Ascending aorta (tissue), 2 donors: Measurements from ENCODE around the gene NFE2L1. TPM values are rescaled to one million over a fixed set of nuclear protein-coding genes. Genes with fewer than 3 reads are reported as not detected.
"Not testable (repeated sequence)": the region's sequence is repeated elsewhere in the genome, so short reads cannot be mapped to it uniquely, and the experiment has no call there.

ENCODE experiments used
- DNase-seq, 2 donors: peaks; one replicate each; pipeline ENCODE4 v3.0.0-alpha.2; 2019; ENCODE audit warnings: low spot score in 2 of 2
- H3K27ac ChIP-seq, 2 donors: fragments of 200-600 bp; sonication (generic); one replicate each; pipeline ENCODE4 v1.5.1; 2016 to 2017; ENCODE audit warnings: mild to moderate bottlenecking in 1 of 2
- H3K27me3 ChIP-seq: fragments of 200-600 bp; sonication (generic); one replicate; pipeline ENCODE4 v1.5.1; 2017
- H3K36me3 ChIP-seq, 2 donors: fragments of 200-600 bp; sonication (generic); one replicate each; pipeline ENCODE4 v1.5.1; 2016
- H3K4me1 ChIP-seq, 2 donors: fragments of 200-600 bp; sonication (generic); one replicate each; pipeline ENCODE4 v1.5.1; 2016 to 2017; ENCODE audit warnings: mild to moderate bottlenecking in 1 of 2
- H3K4me3 ChIP-seq, 2 donors: fragments of 200-600 bp; sonication (generic); one replicate each; pipeline ENCODE4 v1.5.1; 2016 to 2017; ENCODE audit warnings: mild to moderate bottlenecking in 1 of 2
- H3K9me3 ChIP-seq, 2 donors: fragments of 200-600 bp; sonication (generic); one replicate each; pipeline ENCODE4 v1.5.1; 2016
- intact Hi-C: fragments of 100-400 bp; cut with DNase I; formaldehyde crosslinking; loops from one replicate; pipeline ENCODE4 v1.15.1; 2023
- total RNA-seq: library from RNA; depleted of rRNA; stranded (reverse); fragments of >200 nt; gene quantifications from one replicate; pipeline ENCODE4 v1.1.0, GENCODE V29; 2016
- TF ChIP-seq, protein P1 (sequence below), 3 experiments: fragments of 200-600 bp in 2 of 3; fragments of 450-650 bp in 1 of 3; sonication (generic) in 2 of 3; IDR thresholded peaks; one replicate each; pipeline ENCODE4 v1.5.1; 2016 to 2019; ENCODE audit warnings: antibody characterized with exemption in 3 of 3, mild to moderate bottlenecking in 1 of 3, moderate library complexity in 1 of 3

NFE2L1 gene
- total RNA-seq, 1 donor from 2014 or later, result 114 TPM

DNA sequence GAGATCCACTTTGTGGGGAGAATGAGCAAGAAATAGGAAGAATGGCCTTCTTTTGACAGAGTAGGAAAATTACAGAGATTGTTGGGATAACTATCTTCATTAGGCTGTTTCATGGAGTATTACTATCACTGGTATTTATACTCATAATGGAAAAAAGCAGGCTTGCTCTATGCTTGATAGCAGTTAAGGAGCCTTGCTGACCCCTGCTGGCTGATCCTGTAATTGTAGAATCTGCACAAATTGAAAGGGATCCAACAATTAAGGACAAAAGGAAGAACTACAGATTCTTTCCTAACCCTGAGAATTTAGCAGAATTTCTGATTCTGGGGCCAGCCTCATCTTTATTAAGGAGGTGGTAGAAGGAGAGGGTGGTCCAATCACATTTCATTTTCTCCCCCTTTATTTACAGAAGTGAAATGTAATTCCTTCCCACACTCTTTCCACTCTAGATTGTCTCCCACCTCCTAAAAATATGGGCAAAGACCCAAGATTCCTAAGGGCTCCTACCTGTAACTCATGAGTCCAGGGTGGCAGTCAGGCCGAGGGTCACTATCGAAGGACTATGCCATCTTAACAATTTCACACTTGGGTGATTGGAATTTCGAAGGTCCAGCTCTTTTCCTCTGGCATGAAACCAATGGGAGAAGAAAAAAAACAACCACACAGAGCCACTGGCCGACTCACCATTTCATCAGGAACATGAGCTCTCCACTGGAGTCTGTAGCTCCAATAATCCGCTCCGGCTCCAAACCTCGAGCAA, 26.3 kb downstream of the NFE2L1 start:
- peak in 1 of 2 donors; percentile 92 for DNase-seq
- intact Hi-C loops, result loop anchor here (1.0 to 2.0 kb wide), 4 partner anchors 24 to 56 kb away; partner anchors contain the start of gene COPZ2
- H3K9me3 ChIP-seq, result no peaks in the 10 kb centered on the region
- peak overlapping the region in 1 of 2 donors; percentile 34 for H3K27ac ChIP-seq
- H3K4me1 ChIP-seq, result no peaks in the 10 kb centered on the region
- TF ChIP-seq, protein P1, sequence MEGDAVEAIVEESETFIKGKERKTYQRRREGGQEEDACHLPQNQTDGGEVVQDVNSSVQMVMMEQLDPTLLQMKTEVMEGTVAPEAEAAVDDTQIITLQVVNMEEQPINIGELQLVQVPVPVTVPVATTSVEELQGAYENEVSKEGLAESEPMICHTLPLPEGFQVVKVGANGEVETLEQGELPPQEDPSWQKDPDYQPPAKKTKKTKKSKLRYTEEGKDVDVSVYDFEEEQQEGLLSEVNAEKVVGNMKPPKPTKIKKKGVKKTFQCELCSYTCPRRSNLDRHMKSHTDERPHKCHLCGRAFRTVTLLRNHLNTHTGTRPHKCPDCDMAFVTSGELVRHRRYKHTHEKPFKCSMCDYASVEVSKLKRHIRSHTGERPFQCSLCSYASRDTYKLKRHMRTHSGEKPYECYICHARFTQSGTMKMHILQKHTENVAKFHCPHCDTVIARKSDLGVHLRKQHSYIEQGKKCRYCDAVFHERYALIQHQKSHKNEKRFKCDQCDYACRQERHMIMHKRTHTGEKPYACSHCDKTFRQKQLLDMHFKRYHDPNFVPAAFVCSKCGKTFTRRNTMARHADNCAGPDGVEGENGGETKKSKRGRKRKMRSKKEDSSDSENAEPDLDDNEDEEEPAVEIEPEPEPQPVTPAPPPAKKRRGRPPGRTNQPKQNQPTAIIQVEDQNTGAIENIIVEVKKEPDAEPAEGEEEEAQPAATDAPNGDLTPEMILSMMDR (IDR thresholded peaks at IDR 0.05), result peak; percentile 67 to 83 (median 82)
- no peaks in the 10 kb centered on the region for H3K27me3 ChIP-seq
- no peak overlapping the region for H3K4me3 ChIP-seq
- H3K36me3 ChIP-seq, result peaks cover 29 to 52% of the 10 kb centered on the region in 2 donors

DNA sequence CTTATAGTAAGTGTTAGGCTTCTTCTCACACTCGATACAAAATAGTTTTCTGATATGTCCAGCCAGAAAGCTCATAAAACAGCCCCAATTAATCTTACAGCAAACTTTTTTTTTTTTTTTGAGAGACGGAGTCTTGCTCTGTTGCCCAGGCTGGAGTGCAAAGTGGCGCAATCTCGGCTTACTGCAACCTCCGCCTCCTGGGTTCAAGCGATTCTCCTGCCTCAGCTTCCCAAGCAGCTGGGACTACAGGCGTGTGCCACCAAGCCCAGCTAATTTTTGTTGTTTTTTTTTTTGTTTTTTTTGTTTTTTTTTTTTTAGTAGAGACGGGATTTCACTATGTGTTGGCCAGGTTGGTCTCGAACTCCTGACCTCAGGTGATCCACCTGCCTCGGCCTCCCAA, 29.0 kb downstream of the NFE2L1 start:
- H3K9me3 ChIP-seq, intact Hi-C loops, H3K27me3 ChIP-seq, DNase-seq, H3K27ac ChIP-seq, H3K4me1 ChIP-seq, H3K4me3 ChIP-seq: not testable (repeated sequence)
- peaks cover 21 to 33% of the 10 kb centered on the region in 2 donors for H3K36me3 ChIP-seq

DNA sequence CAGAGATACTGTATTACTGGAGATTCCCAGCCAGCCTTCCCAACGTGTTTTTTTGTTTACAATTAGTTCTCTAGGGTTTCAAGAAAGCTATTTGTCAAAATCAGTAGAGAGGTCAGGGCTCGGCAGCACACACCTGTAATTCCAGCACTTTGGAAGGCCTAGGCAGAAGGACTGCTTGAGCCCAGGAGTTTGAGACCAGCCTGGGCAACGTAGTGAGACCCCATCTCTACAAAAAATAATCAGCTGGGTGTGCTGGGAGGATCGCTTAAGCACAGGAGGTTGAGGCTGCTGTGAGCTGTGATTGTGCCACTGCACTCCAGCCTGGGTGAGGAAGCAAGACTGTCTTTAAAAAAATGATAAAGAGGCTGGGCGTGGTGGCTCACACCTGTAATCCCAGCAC, 33.7 kb downstream of the NFE2L1 start:
- Histone ChIP-seq H3K27ac (no peak overlapping the region), H3K9me3 (no peaks in the 10 kb centered on the region), H3K4me1 (peaks cover 0 to 15% of the 10 kb centered on the region in 2 donors), H3K4me3 (no peak overlapping the region), H3K27me3 (no peaks in the 10 kb centered on the region), H3K36me3 (no peaks in the 10 kb centered on the region)
- no peak for DNase-seq
- TF ChIP-seq, protein P1 (IDR thresholded peaks at IDR 0.05), result no peak
- intact Hi-C loops, result no loop called here

DNA sequence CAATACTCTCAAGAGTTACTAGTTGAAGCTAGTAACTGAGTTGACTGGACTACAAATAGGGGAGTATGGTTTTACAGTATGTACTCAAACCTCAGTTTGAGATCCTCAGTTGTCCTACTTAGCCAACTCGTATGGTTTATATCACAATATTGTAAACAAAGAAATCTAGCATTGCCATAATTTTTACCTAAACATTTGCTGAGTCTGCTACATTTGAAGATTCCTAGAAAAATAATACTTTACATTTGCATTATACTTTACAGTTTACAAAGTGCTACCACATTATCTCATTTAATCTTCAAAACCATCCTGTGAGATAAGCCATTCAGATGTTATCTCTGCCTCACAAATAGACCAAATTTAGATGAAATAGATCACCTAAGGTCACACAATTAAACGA, 36.8 kb downstream of the NFE2L1 start:
- no peaks in the 10 kb centered on the region for H3K27me3 ChIP-seq
- TF ChIP-seq, protein P1 (IDR thresholded peaks at IDR 0.05), result no peak
- intact Hi-C loops, result no loop called here
- H3K27ac ChIP-seq, result no peak overlapping the region
- no peaks in the 10 kb centered on the region for H3K9me3 ChIP-seq
- no peaks in the 10 kb centered on the region for H3K36me3 ChIP-seq
- H3K4me1 ChIP-seq, result peaks cover 0 to 15% of the 10 kb centered on the region in 2 donors
- H3K4me3 ChIP-seq, result no peak overlapping the region
- DNase-seq, result no peak

DNA sequence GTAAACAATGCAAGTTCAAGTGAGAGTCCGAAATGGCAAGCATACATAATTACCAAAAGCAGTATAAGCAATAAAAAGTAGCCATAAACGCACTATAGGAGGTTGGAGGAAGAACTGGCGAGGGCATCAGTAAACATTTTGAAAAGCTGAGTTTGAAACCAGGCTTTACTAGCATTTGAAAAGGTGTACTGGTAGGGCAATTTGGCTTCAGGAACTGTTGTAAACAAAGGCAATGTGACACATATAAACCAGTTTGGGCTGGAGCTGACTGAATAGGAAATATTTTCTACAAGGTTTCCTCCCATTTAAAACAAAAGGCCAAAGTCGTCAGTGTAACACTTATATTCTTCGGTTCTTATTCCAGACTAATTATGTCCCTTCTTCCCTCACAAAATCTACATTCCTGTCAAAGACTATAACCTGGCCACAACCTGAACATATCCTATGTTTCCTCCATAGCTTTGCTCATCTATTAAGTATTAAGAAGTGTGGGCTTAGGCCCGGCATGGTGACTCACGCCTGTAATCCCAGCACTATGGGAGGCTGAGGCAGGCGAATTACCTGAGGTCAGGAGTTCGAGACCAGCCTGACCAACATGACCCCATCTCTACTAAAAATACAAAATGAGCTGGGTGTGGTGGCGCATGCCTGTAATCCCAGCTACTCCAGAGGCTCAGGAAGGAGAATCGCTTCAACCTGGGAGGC, 45.3 kb downstream of the NFE2L1 start:
- Histone ChIP-seq H3K9me3 (no peaks in the 10 kb centered on the region), H3K4me3 (no peak overlapping the region), H3K27me3 (no peaks in the 10 kb centered on the region), H3K4me1 (peaks cover 0 to 3% of the 10 kb centered on the region in 2 donors), H3K36me3 (peaks cover 0 to 16% of the 10 kb centered on the region in 2 donors), H3K27ac (no peak overlapping the region)
- no peak for DNase-seq
- intact Hi-C loops, result no loop called here
- TF ChIP-seq, protein P1 (IDR thresholded peaks at IDR 0.05), result no peak

DNA sequence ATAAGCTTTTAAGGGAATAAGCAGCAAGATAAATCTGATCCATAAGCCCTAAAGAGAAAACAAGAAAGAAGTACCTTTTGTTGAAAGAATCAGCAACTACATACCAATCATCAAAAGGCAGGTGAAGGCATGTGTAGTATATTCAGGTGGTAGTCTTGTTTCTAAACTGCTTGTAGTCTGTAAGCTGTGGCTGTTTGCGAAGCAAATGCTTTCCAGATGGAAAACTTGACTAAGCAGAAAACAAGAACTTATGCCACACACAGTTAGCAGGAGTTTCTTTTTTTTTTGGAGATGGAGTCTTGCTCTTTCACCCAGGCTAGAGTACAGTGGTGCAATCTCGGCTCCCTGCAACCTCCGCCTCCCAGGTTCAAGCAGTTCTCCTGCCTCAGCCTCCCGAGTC, 47.5 kb downstream of the NFE2L1 start:
- Histone ChIP-seq H3K4me1 (peaks cover 0 to 14% of the 10 kb centered on the region in 2 donors), H3K27ac (no peak overlapping the region), H3K27me3 (no peaks in the 10 kb centered on the region), H3K4me3 (no peak overlapping the region), H3K9me3 (no peaks in the 10 kb centered on the region), H3K36me3 (peaks cover 0 to 16% of the 10 kb centered on the region in 2 donors)
- intact Hi-C loops, result no loop called here
- no peak for DNase-seq
- TF ChIP-seq, protein P1 (IDR thresholded peaks at IDR 0.05), result no peak
